ENCODE data around the gene LDHB.
"Not testable (repeated sequence)": the region's sequence is repeated elsewhere in the genome, so short reads cannot be mapped to it uniquely, and the experiment has no call there.

Gene LDHB

DNA sequence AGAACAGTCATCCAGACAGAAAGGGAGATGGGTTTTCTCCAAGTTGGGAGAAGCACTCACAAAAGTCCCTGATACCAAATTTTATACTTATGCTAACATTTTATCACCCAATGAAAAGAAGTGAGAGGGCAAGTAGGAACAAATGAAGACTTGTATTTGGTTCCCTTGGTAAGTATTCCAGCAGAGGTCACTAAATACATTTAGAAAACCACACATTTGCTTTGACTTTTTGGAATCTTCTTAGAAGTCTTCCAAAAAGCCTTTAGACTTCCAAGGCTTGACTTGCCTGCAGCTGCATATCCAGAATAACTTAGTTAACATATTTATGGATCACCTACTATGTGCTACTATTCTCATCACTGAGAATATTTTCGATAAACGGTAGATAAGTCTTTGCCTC, 49.9 kb downstream of the LDHB start:
- DNase-seq (ENCODE audit: low read depth in 2 of 2): no peak

DNA sequence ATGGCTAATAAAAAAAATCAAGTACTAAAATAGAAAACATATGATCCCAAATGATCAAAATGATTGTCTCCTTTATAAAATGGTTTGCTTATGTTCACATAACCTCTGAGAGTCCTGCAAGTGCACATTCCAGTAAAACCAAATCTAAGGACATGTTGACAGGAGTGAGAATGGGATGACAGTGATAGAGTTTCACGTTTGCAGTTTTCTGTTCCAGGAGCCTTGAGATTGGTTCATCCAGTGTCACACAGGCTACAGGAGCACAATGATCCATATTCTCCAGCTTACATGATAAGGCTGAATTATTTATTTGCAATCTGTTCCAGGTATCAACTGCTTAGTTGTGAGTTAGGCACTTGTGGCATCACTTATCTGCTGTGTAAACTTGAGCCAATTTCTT, 51.5 kb downstream of the LDHB start:
- no peak for DNase-seq (ENCODE audit: low read depth in 2 of 2)

DNA sequence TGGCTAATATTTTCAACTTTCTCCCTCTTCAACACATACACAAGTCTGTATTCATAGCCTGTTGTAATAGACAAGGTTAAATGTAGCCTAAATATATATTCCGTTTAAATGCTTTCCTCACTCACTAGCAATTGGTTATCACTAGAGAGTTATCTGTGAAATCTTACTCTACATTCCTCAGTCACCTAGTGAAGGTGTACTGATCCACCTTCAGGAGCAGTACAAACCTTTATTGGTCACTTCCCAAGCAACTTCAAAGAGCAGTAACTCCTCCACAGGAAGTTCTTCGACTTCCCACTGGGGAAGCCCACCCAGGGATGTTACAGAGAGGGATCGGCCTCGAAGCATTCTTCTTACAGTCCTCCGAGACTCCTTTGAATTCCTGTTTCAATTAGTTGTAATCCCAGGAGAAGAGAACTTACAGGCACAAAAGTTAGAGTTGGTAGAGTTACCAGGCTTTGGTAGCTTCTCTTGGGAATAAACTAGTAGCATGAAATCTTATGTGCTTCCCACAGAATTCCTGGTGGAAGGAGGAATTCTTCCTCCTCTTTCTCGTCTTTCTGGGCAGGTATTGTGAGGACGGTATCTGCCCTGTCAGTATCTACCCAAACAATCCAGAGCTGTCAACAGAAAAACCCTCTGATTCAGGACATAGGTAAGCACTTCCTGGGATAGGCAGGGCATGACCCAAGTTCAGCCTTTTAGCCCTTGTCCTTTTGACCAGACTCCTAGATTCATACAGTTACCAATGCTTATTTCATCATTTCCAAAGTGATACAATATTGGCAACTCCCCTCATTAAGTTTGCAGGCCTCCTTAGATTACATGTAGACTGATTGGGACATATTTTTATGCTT, 53.2 kb downstream of the LDHB start, which contains the start of gene GYS2:
Gene GYS2, minus strand, starts transcription at position 603 of the 857 bp plus-strand sequence. Its CDS starts 255 bp downstream, at position 348.
- DNase-seq (ENCODE audit: low read depth in 2 of 2): no peak

DNA sequence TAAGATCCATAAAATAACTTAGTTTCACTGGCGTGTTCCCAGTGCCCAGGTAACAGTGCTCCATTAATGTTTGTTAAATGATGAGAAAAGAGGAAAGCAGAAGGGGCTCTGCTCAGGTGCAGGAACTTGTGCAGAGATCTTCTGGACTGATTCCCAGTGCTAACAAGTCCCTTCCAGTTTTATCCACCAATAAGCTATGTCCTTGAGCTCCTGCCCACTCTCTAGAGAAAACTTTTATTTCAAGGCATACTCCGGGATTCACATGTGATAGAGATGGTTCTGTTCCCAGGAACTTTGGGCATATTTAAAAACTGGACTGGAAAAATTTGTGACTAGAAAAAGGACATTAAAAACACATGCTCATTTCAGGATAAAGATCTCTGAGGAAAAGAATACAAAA, 54.9 kb downstream of the LDHB start:
- no peak for DNase-seq (ENCODE audit: low read depth in 2 of 2)

DNA sequence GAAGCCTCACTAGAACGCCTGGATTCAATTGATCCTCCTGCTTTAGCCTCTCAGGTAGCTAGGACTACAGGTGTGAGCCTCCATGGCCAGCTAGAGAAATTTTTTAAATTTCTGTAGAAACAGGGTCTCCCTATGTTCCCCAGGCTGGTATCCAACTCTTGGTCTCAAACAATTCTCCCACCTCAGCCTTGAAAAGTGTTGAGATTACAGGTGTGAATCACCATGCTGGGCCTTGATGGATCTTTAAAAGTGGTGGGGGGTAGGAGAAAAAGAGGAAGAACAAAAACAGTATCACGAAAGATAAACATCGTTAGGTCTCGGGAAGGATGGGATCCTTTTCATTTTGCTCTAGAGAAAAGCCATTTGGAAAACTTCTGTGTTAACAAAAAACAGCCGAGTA, 57.4 kb downstream of the LDHB start:
- DNase-seq (ENCODE audit: low read depth in 2 of 2): no peak

DNA sequence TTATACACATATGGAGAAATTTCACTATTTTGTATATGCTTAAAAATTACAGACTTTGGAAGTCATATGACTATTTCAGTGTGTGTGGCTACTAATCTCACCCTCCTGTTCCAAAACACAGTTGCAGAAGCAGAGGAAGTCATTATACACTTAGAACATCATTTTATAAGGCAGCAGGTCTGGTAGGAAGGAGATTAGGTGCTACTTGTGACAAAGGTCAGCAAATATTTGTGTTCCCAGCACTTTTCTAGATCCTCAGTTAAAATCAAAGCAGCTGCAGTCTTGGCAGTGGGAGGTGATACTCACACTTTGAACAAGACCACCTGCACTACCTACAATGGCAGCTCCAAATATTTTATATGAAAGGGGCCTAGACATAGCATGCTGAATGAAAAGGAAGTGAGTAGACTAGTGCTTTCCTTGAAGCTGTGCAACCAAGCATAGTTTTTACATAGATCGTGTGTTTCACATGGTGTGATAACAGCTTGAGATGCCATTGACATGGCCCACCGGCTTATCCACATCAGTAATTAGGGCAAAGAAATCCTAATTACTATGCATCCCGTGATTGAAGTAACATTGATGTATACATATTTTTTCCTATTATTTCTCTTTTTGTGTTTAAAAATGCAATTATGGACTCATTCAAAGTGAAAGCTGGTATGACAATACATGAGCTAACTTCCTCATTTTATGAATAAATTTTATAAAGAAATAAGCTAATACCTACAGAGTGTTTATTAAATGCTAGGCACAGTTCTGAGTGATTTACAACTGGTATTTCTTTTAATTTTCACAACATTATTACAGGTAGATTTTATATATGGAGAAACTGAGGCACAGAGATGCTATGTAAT, 58.3 kb downstream of the LDHB start:
- DNase-seq (ENCODE audit: low read depth in 2 of 2): no peak

DNA sequence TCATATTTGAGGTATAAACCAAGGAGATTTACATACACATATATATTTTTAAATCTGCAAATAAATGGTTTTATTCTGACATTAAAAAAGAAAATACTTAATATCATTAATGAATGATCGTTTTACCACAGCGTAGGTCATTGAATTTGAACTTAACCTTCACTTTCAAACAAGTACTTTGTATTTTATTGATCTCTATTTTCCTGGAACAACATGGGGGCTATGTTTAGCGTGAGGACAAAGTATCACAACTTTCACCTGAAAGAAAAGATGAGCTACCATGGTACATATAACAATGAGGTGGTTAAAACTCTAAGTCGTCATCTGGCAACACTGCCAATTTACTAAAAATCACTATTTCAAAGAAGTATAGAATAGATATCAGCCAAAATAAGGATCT, 59.0 kb downstream of the LDHB start:
- no peak for DNase-seq (ENCODE audit: low read depth in 2 of 2)

DNA sequence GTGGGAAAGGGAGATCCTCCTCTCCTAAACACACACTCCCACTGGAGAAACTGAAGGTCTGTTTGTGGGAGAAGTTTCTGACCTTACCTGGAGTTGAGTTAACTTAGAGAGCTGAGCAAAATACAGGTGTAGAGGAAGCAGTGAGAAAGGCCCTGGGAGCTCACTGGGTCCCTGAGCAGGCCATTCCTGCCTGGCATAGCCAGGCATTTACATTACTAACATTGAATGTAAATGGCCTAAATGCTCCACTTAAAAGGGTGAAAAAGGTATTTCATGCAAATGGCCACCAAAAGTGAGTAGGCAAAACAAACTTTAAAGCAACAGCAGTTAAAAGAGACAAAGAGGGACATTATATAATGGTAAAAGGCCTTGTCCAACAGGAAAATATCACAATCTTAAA, 62.3 kb downstream of the LDHB start:
- not testable (repeated sequence) for DNase-seq (ENCODE audit: low read depth in 2 of 2)

DNA sequence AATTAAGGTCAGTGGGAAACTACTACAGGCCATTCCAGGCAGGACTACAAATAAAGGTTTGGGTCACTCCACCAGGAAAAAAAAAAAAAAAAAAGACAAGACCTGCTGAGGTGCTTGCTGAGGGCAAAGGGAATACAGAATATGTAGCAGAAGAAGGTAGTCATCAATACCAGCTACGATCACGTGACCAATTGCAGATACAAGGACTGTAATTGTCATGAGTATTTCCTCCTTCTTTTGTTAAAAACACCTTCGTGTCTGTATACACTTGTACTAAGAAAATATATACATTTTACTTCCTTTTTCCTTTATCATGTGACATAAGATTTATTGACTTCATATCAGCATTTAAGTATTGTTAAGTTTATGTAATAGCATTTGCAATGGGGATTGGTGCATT, 72.2 kb downstream of the LDHB start:
- no peak for DNase-seq (ENCODE audit: low read depth in 2 of 2)

All from stimulated activated CD4-positive, alpha-beta T cell treated with anti-CD3 and anti-CD28 coated beads, Interleukin-1b, Interleukin-23, amount 100 ng/mL, for 4 hours (primary cell).